WTC11 (cell line): ENCODE results near the gene ATXN7.

ENCODE experiments used
- ZNF671 ChIP-seq: fragments of 250-450 bp; sonication (Bioruptor Pico); IDR thresholded peaks from 2 replicates; pipeline ENCODE4 v1.8.0; 2021; ENCODE audit warnings: mild to moderate bottlenecking
- TF ChIP-seq, protein P1 (sequence below): fragments of 200-600 bp; IDR thresholded peaks from 2 replicates; pipeline ENCODE4 v1.8.0; 2022; ENCODE audit warnings: antibody characterized with exemption
- TF ChIP-seq, protein P2 (sequence below): sonication (generic); formaldehyde crosslinking; IDR thresholded peaks from 2 replicates; pipeline ENCODE4 v1.8.0; 2022; ENCODE audit warnings: mild to moderate bottlenecking, missing genetic modification reagents

DNA sequence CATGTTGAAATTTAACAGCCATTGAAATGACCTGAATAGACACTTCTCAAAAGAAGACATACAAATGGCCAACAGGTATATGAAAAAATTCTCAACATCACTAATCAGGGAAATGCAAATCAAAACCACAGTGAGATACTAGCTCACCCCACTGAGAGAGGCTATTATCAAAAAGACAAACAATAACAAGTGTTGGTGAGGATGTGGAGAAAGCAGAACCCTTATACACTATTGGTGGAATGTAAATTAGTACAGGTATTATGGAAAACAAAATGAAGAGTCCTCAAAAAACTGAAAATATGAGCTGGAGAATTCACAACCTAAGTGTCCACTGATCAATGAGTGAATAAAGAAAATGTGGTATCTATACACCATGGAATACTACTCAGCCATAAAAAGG lies 21.5 kb upstream of the ATXN7 start:
- TF ChIP-seq, protein P1, sequence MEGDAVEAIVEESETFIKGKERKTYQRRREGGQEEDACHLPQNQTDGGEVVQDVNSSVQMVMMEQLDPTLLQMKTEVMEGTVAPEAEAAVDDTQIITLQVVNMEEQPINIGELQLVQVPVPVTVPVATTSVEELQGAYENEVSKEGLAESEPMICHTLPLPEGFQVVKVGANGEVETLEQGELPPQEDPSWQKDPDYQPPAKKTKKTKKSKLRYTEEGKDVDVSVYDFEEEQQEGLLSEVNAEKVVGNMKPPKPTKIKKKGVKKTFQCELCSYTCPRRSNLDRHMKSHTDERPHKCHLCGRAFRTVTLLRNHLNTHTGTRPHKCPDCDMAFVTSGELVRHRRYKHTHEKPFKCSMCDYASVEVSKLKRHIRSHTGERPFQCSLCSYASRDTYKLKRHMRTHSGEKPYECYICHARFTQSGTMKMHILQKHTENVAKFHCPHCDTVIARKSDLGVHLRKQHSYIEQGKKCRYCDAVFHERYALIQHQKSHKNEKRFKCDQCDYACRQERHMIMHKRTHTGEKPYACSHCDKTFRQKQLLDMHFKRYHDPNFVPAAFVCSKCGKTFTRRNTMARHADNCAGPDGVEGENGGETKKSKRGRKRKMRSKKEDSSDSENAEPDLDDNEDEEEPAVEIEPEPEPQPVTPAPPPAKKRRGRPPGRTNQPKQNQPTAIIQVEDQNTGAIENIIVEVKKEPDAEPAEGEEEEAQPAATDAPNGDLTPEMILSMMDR, result no peak
- TF ChIP-seq ZNF671 (CRISPR knock-in tag), result no peak
- TF ChIP-seq, protein P2, sequence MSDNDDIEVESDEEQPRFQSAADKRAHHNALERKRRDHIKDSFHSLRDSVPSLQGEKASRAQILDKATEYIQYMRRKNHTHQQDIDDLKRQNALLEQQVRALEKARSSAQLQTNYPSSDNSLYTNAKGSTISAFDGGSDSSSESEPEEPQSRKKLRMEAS, result no peak
